SK-N-SH (cell line): ENCODE results near the gene FNTB.

Experiments used
- CTCF ChIP-seq: fragments of 200-600 bp; sonication (generic); IDR thresholded peaks from 2 replicates; pipeline ENCODE4 v1.6.1; 2017; ENCODE audit warnings: antibody characterized with exemption, mild to moderate bottlenecking, moderate library complexity
- ELF1 ChIP-seq: IDR thresholded peaks from 2 replicates; pipeline ENCODE4 v1.4.0; 2012
- EP300 ChIP-seq, 2 experiments: IDR thresholded peaks; 2 replicates each; pipeline versions ENCODE4 v1.4.0 to v1.6.1; 2012; ENCODE audit warnings: borderline replicate concordance in 1 of 2, low read depth in 1 of 2, low read length in 1 of 2
- MEF2A ChIP-seq: IDR thresholded peaks from 2 replicates; pipeline ENCODE4 v1.4.0; 2012; ENCODE audit warnings: low read depth, borderline replicate concordance
- SMC3 ChIP-seq: IDR thresholded peaks from 2 replicates; pipeline ENCODE4 v1.6.1; 2012; ENCODE audit warnings: low read depth, low read length, improper control_type of control experiment

- TF ChIP-seq SMC3, result no peak
- TF ChIP-seq CTCF, result no peak
- no peak for TF ChIP-seq ELF1
- no peak for TF ChIP-seq MEF2A
- no peak for TF ChIP-seq EP300 (IDR thresholded peaks at IDR 0.05; ENCODE audit: borderline replicate concordance in 1 of 2, low read depth in 1 of 2, low read length in 1 of 2)
Measured at GRCh38 chr14:65025818-65026217, 39.1 kb downstream of the FNTB start.
